ENCODE results near the gene MEGF6.

GRCh38 chr1:3653286-3653618 lies 41.9 kb upstream of the MEGF6 start:
- TF ChIP-seq CTCF (IDR thresholded peaks at IDR 0.05) (no peak), ZFX (IDR thresholded peaks at IDR 0.05; ENCODE audit: borderline replicate concordance) (no peak)
